SK-N-SH treated with all-trans-retinoic acid at 6 μM for 48 hours (cell line): ENCODE measurements around the gene CHRNA5.

Source experiments
- ATAC-seq: fragments of 200-7000 bp; cut with Tn5 transposase; 3 replicates; pipeline ENCODE4 v1.9.1; 2020; ENCODE audit warnings: mild to moderate bottlenecking, moderate library complexity
- ARNTL ChIP-seq: fragments of 450-650 bp; formaldehyde crosslinking; IDR thresholded peaks from 2 replicates; pipeline ENCODE4 v1.5.0; 2020; ENCODE audit warnings: low read depth, mild to moderate bottlenecking, moderate library complexity, borderline replicate concordance
- BACH2 ChIP-seq: fragments of 250-450 bp; sonication (Bioruptor Pico); IDR thresholded peaks from 2 replicates; pipeline ENCODE4 v1.9.0; 2021; ENCODE audit warnings: mild to moderate bottlenecking, borderline replicate concordance
- CSDC2 ChIP-seq: fragments of 250-450 bp; sonication (Bioruptor Pico); IDR thresholded peaks from 2 replicates; pipeline ENCODE4 v1.5.0; 2020; ENCODE audit warnings: mild to moderate bottlenecking, moderate library complexity
- ESRRG ChIP-seq: fragments of 250-450 bp; sonication (Bioruptor Pico); IDR thresholded peaks from 2 replicates; pipeline ENCODE4 v1.6.1; 2021; ENCODE audit warnings: mild to moderate bottlenecking
- GLIS3 ChIP-seq: fragments of 250-450 bp; sonication (Bioruptor Pico); IDR thresholded peaks from 2 replicates; pipeline ENCODE4 v1.5.0; 2020; ENCODE audit warnings: mild to moderate bottlenecking, moderate library complexity
- ISL1 ChIP-seq: fragments of 250-450 bp; sonication (Bioruptor Pico); IDR thresholded peaks from 2 replicates; pipeline ENCODE4 v2.1.2; 2022; ENCODE audit warnings: mild to moderate bottlenecking, moderate library complexity
- OSR1 ChIP-seq: fragments of 250-450 bp; sonication (Bioruptor Pico); IDR thresholded peaks from 2 replicates; pipeline ENCODE4 v1.8.0; 2022; ENCODE audit warnings: moderate library complexity, mild to moderate bottlenecking, inconsistent platforms
- PPARA ChIP-seq: fragments of 250-450 bp; sonication (Bioruptor Pico); IDR thresholded peaks from 2 replicates; pipeline ENCODE4 v1.5.0; 2020; ENCODE audit warnings: mild to moderate bottlenecking, borderline replicate concordance
- RARB ChIP-seq: fragments of 250-450 bp; sonication (Bioruptor Pico); IDR thresholded peaks from 2 replicates; pipeline ENCODE4 v1.8.0; 2021; ENCODE audit warnings: mild to moderate bottlenecking, moderate library complexity
- TCF4 ChIP-seq: fragments of 250-450 bp; sonication (Bioruptor Pico); IDR thresholded peaks from 2 replicates; pipeline ENCODE4 v1.8.0; 2021; ENCODE audit warnings: mild to moderate bottlenecking, moderate library complexity, borderline replicate concordance
- TOX ChIP-seq: fragments of 250-450 bp; sonication (Bioruptor Pico); IDR thresholded peaks from 2 replicates; pipeline ENCODE4 v1.8.0; 2021; ENCODE audit warnings: mild to moderate bottlenecking, moderate library complexity, borderline replicate concordance
- ZC3H10 ChIP-seq: fragments of 250-450 bp; sonication (Bioruptor Pico); IDR thresholded peaks from 2 replicates; pipeline ENCODE4 v1.5.1; 2021; ENCODE audit warnings: mild to moderate bottlenecking, moderate library complexity
- ZFP3 ChIP-seq: fragments of 250-450 bp; sonication (Bioruptor Pico); IDR thresholded peaks from 2 replicates; pipeline ENCODE4 v1.5.0; 2020; ENCODE audit warnings: mild to moderate bottlenecking, moderate library complexity
- ZFP30 ChIP-seq: fragments of 450-650 bp; formaldehyde crosslinking; IDR thresholded peaks from 2 replicates; pipeline ENCODE4 v1.5.0; 2022; ENCODE audit warnings: mild to moderate bottlenecking, moderate library complexity
- ZNF565 ChIP-seq: fragments of 450-650 bp; formaldehyde crosslinking; conservative IDR thresholded peaks from 2 replicates; pipeline ENCODE4 v1.5.0; 2020; ENCODE audit warnings: low read depth, mild to moderate bottlenecking, moderate library complexity
- ZNF70 ChIP-seq: fragments of 450-650 bp; formaldehyde crosslinking; IDR thresholded peaks from 2 replicates; pipeline ENCODE4 v1.5.0; 2020; ENCODE audit warnings: mild to moderate bottlenecking, moderate library complexity
- ZNF8 ChIP-seq: fragments of 450-650 bp; formaldehyde crosslinking; IDR thresholded peaks from 2 replicates; pipeline ENCODE4 v1.5.0; 2020; ENCODE audit warnings: mild to moderate bottlenecking, moderate library complexity
- TF ChIP-seq, protein P1 (sequence below): fragments of 250-450 bp; sonication (Bioruptor Pico); IDR thresholded peaks from 2 replicates; pipeline ENCODE4 v1.5.0; 2020; ENCODE audit warnings: mild to moderate bottlenecking, moderate library complexity
- TF ChIP-seq, protein P2 (sequence below): fragments of 250-450 bp; sonication (Bioruptor Pico); IDR thresholded peaks from 2 replicates; pipeline ENCODE4 v1.5.1; 2020; ENCODE audit warnings: low read depth, mild to moderate bottlenecking, moderate library complexity
- TF ChIP-seq, protein P3 (sequence below): fragments of 250-450 bp; sonication (Bioruptor Pico); IDR thresholded peaks from 2 replicates; pipeline ENCODE4 v1.5.1; 2021; ENCODE audit warnings: mild to moderate bottlenecking, moderate library complexity
- TF ChIP-seq, protein P4 (sequence below): fragments of 250-450 bp; sonication (Bioruptor Pico); IDR thresholded peaks from 2 replicates; pipeline ENCODE4 v1.8.0; 2020; ENCODE audit warnings: mild to moderate bottlenecking, moderate library complexity, borderline replicate concordance

Gene CHRNA5

DNA sequence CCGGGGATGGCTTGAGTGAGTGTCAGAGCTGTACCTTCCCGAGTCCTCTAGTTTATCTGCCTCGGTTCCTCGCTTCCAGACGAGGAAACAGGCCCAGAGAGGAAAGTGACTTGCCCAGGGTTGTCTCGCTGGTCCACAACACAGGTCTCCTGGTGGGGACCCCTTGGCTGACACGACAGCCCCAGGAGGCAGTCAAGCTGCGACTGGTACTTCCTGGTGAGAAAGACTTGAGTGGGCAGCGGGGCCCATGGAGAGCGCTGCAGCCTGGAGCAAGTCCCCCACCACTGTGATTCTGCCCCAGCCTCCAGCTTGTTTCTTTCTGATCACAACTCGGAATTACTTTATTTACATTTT lies 600 bp upstream of the CHRNA5 start:
- no peak for ATAC-seq
- TF ChIP-seq, protein P1, sequence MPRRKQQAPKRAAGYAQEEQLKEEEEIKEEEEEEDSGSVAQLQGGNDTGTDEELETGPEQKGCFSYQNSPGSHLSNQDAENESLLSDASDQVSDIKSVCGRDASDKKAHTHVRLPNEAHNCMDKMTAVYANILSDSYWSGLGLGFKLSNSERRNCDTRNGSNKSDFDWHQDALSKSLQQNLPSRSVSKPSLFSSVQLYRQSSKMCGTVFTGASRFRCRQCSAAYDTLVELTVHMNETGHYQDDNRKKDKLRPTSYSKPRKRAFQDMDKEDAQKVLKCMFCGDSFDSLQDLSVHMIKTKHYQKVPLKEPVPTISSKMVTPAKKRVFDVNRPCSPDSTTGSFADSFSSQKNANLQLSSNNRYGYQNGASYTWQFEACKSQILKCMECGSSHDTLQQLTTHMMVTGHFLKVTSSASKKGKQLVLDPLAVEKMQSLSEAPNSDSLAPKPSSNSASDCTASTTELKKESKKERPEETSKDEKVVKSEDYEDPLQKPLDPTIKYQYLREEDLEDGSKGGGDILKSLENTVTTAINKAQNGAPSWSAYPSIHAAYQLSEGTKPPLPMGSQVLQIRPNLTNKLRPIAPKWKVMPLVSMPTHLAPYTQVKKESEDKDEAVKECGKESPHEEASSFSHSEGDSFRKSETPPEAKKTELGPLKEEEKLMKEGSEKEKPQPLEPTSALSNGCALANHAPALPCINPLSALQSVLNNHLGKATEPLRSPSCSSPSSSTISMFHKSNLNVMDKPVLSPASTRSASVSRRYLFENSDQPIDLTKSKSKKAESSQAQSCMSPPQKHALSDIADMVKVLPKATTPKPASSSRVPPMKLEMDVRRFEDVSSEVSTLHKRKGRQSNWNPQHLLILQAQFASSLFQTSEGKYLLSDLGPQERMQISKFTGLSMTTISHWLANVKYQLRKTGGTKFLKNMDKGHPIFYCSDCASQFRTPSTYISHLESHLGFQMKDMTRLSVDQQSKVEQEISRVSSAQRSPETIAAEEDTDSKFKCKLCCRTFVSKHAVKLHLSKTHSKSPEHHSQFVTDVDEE: no peak
- TF ChIP-seq, protein P2, sequence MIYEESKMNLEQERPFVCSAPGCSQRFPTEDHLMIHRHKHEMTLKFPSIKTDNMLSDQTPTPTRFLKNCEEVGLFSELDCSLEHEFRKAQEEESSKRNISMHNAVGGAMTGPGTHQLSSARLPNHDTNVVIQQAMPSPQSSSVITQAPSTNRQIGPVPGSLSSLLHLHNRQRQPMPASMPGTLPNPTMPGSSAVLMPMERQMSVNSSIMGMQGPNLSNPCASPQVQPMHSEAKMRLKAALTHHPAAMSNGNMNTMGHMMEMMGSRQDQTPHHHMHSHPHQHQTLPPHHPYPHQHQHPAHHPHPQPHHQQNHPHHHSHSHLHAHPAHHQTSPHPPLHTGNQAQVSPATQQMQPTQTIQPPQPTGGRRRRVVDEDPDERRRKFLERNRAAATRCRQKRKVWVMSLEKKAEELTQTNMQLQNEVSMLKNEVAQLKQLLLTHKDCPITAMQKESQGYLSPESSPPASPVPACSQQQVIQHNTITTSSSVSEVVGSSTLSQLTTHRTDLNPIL (CRISPR knock-in tag): no peak
- TF ChIP-seq RARB (CRISPR knock-in tag): no peak
- no peak for TF ChIP-seq GLIS3 (CRISPR knock-in tag)
- no peak for TF ChIP-seq PPARA (CRISPR knock-in tag)
- TF ChIP-seq ZNF565 (CRISPR knock-in tag): no peak
- no peak for TF ChIP-seq ZFP3 (CRISPR knock-in tag)
- TF ChIP-seq, protein P3, sequence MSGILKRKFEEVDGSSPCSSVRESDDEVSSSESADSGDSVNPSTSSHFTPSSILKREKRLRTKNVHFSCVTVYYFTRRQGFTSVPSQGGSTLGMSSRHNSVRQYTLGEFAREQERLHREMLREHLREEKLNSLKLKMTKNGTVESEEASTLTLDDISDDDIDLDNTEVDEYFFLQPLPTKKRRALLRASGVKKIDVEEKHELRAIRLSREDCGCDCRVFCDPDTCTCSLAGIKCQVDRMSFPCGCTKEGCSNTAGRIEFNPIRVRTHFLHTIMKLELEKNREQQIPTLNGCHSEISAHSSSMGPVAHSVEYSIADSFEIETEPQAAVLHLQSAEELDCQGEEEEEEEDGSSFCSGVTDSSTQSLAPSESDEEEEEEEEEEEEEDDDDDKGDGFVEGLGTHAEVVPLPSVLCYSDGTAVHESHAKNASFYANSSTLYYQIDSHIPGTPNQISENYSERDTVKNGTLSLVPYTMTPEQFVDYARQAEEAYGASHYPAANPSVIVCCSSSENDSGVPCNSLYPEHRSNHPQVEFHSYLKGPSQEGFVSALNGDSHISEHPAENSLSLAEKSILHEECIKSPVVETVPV (CRISPR knock-in tag): no peak
- TF ChIP-seq TCF4: no peak
- TF ChIP-seq, protein P4, sequence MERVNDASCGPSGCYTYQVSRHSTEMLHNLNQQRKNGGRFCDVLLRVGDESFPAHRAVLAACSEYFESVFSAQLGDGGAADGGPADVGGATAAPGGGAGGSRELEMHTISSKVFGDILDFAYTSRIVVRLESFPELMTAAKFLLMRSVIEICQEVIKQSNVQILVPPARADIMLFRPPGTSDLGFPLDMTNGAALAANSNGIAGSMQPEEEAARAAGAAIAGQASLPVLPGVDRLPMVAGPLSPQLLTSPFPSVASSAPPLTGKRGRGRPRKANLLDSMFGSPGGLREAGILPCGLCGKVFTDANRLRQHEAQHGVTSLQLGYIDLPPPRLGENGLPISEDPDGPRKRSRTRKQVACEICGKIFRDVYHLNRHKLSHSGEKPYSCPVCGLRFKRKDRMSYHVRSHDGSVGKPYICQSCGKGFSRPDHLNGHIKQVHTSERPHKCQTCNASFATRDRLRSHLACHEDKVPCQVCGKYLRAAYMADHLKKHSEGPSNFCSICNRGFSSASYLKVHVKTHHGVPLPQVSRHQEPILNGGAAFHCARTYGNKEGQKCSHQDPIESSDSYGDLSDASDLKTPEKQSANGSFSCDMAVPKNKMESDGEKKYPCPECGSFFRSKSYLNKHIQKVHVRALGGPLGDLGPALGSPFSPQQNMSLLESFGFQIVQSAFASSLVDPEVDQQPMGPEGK: no peak
- no peak for TF ChIP-seq TOX (CRISPR knock-in tag)
- TF ChIP-seq ISL1: no peak
- no peak for TF ChIP-seq ZNF8
- TF ChIP-seq, all 23 proteins: peak for 0

DNA sequence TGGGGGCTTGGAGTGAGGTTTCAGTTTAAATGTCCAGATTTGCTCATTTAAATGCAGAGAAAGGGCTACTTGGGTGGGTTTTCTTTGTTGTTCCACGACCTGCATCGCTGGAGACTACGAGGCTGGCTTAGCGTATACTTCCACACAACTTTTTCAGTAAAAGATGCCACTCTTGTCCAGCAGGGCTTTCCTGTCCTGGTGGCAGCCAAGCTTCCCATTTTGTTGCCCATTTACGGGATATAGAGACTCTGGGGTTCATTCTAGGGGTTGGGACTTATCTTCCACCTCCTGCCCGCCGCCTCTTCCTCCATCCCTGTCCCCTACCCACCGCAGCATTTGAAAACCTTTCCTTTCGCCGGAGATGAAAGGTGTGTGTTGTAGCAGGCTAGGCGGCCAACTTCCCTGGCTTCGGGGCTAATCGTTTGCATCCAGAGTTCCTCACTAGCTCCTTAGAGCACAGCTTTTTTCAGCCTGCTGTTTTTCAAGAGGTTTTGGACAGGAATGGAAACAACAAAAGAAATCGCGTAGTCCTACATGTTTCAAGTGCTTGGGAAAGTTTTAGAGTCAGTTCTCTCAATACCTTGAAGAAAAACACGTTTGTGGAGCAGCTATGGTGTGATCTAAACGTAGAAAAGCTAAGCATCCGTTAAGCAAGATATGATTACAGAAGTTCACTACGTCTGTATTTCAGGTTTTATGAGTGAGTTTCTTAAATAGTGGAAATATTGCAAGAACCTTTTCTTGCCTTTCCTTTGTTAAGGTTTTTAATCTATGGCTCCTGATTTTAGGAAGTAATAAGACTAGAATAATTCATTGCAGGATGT lies 843 bp downstream of the CHRNA5 start:
- TF ChIP-seq, protein P4: no peak
- TF ChIP-seq ZC3H10 (no peak), BACH2 (CRISPR knock-in tag) (no peak), ZFP30 (no peak), GLIS3 (CRISPR knock-in tag) (no peak), ESRRG (no peak), ZNF70 (CRISPR knock-in tag) (no peak), ARNTL (CRISPR knock-in tag) (no peak), OSR1 (CRISPR knock-in tag) (no peak), ZNF565 (CRISPR knock-in tag) (no peak), CSDC2 (no peak), TCF4 (no peak), ISL1 (no peak), ZNF8 (no peak), TOX (CRISPR knock-in tag) (no peak), PPARA (CRISPR knock-in tag) (no peak)
- TF ChIP-seq, protein P2 (CRISPR knock-in tag): no peak
- TF ChIP-seq, protein P1: no peak
- peak; percentile 80 for ATAC-seq
